H9 (cell line): Measurements from ENCODE around the gene NOS1AP. TPM values are rescaled to one million over a fixed set of nuclear protein-coding genes. Genes with fewer than 3 reads are reported as not detected.
A peak's percentile ranks its signal among the peaks of the same experiment; 100 is the strongest.

Experiments
- DNase-seq: peaks from one replicate; pipeline ENCODE4 v3.0.0-alpha.2; 2017
- H2AFZ ChIP-seq: one replicate; pipeline ENCODE4 v1.6.1; 2013; ENCODE audit warnings: mild to moderate bottlenecking, low read length, control low read depth, moderate library complexity
- H2AK5ac ChIP-seq: 2 replicates; pipeline ENCODE4 v1.6.1; 2013; ENCODE audit warnings: low read length, control low read depth, mixed read lengths; ENCODE audit not compliant: insufficient read length
- H2BK120ac ChIP-seq: one replicate; pipeline ENCODE4 v1.6.1; 2013; ENCODE audit warnings: low read depth, mild to moderate bottlenecking, low read length, control low read depth, inconsistent platforms; ENCODE audit not compliant: poor library complexity, severe bottlenecking
- H2BK12ac ChIP-seq: 2 replicates; pipeline ENCODE4 v1.6.1; 2013; ENCODE audit warnings: low read length, control low read depth, mixed read lengths, low read depth; ENCODE audit not compliant: insufficient read length
- H2BK15ac ChIP-seq: 2 replicates; pipeline ENCODE4 v1.6.1; 2013; ENCODE audit warnings: low read depth, low read length, control low read depth
- H2BK20ac ChIP-seq: one replicate; pipeline ENCODE4 v1.6.1; 2013; ENCODE audit warnings: low read depth, mild to moderate bottlenecking, low read length, control low read depth, inconsistent platforms; ENCODE audit not compliant: poor library complexity, severe bottlenecking
- H2BK5ac ChIP-seq: 2 replicates; pipeline ENCODE4 v1.6.1; 2013; ENCODE audit warnings: low read length, control low read depth, mixed read lengths; ENCODE audit not compliant: insufficient read length
- H3K14ac ChIP-seq: 2 replicates; pipeline ENCODE4 v1.6.1; 2013; ENCODE audit warnings: low read length, control low read depth; ENCODE audit not compliant: insufficient read depth
- H3K18ac ChIP-seq: 2 replicates; pipeline ENCODE4 v1.6.1; 2013; ENCODE audit warnings: low read depth, mild to moderate bottlenecking, mixed read lengths, low read length, control low read depth; ENCODE audit not compliant: insufficient read length
- H3K23ac ChIP-seq: 2 replicates; pipeline ENCODE4 v1.6.1; 2013; ENCODE audit warnings: low read length, control low read depth, mixed read lengths, low read depth; ENCODE audit not compliant: insufficient read length
- H3K23me2 ChIP-seq: 2 replicates; pipeline ENCODE4 v1.6.1; 2013; ENCODE audit warnings: low read depth, mild to moderate bottlenecking, mixed read lengths, low read length, control low read depth; ENCODE audit not compliant: insufficient read length, poor library complexity, severe bottlenecking
- H3K27ac ChIP-seq: 2 replicates; pipeline ENCODE4 v1.5.1; 2013; ENCODE audit warnings: low read length, control low read depth, mixed read lengths, low read depth; ENCODE audit not compliant: insufficient read length
- H3K27me3 ChIP-seq: 2 replicates; pipeline ENCODE4 v1.6.1; 2013; ENCODE audit warnings: low read length, control low read depth, inconsistent platforms; ENCODE audit not compliant: insufficient read depth
- H3K4ac ChIP-seq: 2 replicates; pipeline ENCODE4 v1.6.1; 2013; ENCODE audit warnings: low read depth, mild to moderate bottlenecking, control low read depth, inconsistent platforms, low read length, moderate library complexity
- H3K4me1 ChIP-seq: 2 replicates; pipeline ENCODE4 v1.6.1; 2013; ENCODE audit warnings: low read length, control low read depth, inconsistent platforms; ENCODE audit not compliant: insufficient read depth
- H3K4me2 ChIP-seq: 2 replicates; pipeline ENCODE4 v1.6.1; 2013; ENCODE audit warnings: low read length, control low read depth, mixed read lengths; ENCODE audit not compliant: insufficient read length, insufficient read depth
- H3K56ac ChIP-seq: 2 replicates; pipeline ENCODE4 v1.6.1; 2013; ENCODE audit warnings: low read depth, mild to moderate bottlenecking, mixed read lengths, low read length, control low read depth; ENCODE audit not compliant: insufficient read length
- H3K79me1 ChIP-seq: 2 replicates; pipeline ENCODE4 v1.6.1; 2013; ENCODE audit warnings: low read depth, mild to moderate bottlenecking, moderate library complexity, low read length, control low read depth, inconsistent platforms; ENCODE audit not compliant: insufficient read depth, poor library complexity, severe bottlenecking
- H3K79me2 ChIP-seq: 2 replicates; pipeline ENCODE4 v1.6.1; 2013; ENCODE audit warnings: low read length, control low read depth, inconsistent platforms; ENCODE audit not compliant: insufficient read depth
- H3K9ac ChIP-seq: 2 replicates; pipeline ENCODE4 v1.6.1; 2013; ENCODE audit warnings: low read length, control low read depth, mixed read lengths; ENCODE audit not compliant: insufficient read length; ENCODE audit errors: extremely low read depth
- H3K9me3 ChIP-seq: one replicate; pipeline ENCODE4 v1.6.1; 2013; ENCODE audit warnings: low read depth, low read length, inconsistent platforms; ENCODE audit not compliant: control insufficient read depth
- H3T11ph ChIP-seq: one replicate; pipeline ENCODE4 v1.6.1; 2013; ENCODE audit warnings: mild to moderate bottlenecking, low read length, control low read depth, inconsistent platforms
- H4K20me1 ChIP-seq: one replicate; pipeline ENCODE4 v1.6.1; 2013; ENCODE audit not compliant: control insufficient read depth, insufficient read length, insufficient read depth
- H4K5ac ChIP-seq: 2 replicates; pipeline ENCODE4 v1.6.1; 2013; ENCODE audit warnings: low read depth, mild to moderate bottlenecking, mixed read lengths, low read length, control low read depth; ENCODE audit not compliant: insufficient read length
- H4K8ac ChIP-seq: replicated peaks from 2 replicates; pipeline ENCODE4 v1.6.1; 2013; ENCODE audit warnings: low read length, control low read depth, mixed read lengths, low read depth; ENCODE audit not compliant: insufficient read length
- H4K91ac ChIP-seq: 2 replicates; pipeline ENCODE4 v1.6.1; 2013; ENCODE audit warnings: low read depth, mild to moderate bottlenecking, moderate library complexity, mixed read lengths, low read length, control low read depth; ENCODE audit not compliant: insufficient read length
- H3K27ac Mint-ChIP-seq, 3 experiments: 2 replicates in 2 of 3; 3 replicates in 1 of 3; pipeline ENCODE4 v1.8.0; 2020 to 2021; ENCODE audit warnings: mixed read lengths in 3 of 3, mild to moderate bottlenecking in 1 of 3, moderate library complexity in 1 of 3
- H3K27me3 Mint-ChIP-seq: 2 replicates; pipeline ENCODE4 v1.8.0; 2021; ENCODE audit warnings: low read depth, mild to moderate bottlenecking, moderate library complexity, mixed read lengths
- H3K36me3 Mint-ChIP-seq, 3 experiments: 2 replicates in 2 of 3; 3 replicates in 1 of 3; pipeline ENCODE4 v1.8.0; 2020 to 2021; ENCODE audit warnings: low read depth in 3 of 3, mixed read lengths in 3 of 3; ENCODE audit not compliant: insufficient read depth in 1 of 3
- H3K4me1 Mint-ChIP-seq, 2 experiments: 2 replicates each; pipeline ENCODE4 v1.8.0; 2020; ENCODE audit warnings: mixed read lengths in 2 of 2
- H3K4me3 Mint-ChIP-seq, 2 experiments: 2 replicates in 1 of 2; 3 replicates in 1 of 2; pipeline ENCODE4 v1.8.0; 2020 to 2021; ENCODE audit warnings: mild to moderate bottlenecking in 2 of 2, mixed read lengths in 2 of 2, moderate library complexity in 1 of 2
- H3K9me3 Mint-ChIP-seq, 2 experiments: 2 replicates in 1 of 2; 3 replicates in 1 of 2; pipeline ENCODE4 v1.8.0; 2020; ENCODE audit warnings: mild to moderate bottlenecking in 2 of 2, mixed read lengths in 2 of 2, moderate library complexity in 1 of 2
- CTCF ChIP-seq: fragments of 200-600 bp; sonication (generic); conservative IDR thresholded peaks from 3 replicates; pipeline ENCODE4 v1.8.0; 2021; ENCODE audit warnings: antibody characterized with exemption, mild to moderate bottlenecking
- WGBS: extraction: QIAGEN DNeasy Blood & Tissue Kit; methylation state at CpG from one replicate; pipeline ENCODE4 v1.1.7; 2013; ENCODE audit warnings: missing lambda C conversion rate, low lambda C conversion rate, mixed read lengths; ENCODE audit not compliant: insufficient read length; ENCODE audit errors: extremely low coverage; 5-methylcytosine and 5-hydroxymethylcytosine counted together
- total RNA-seq: library from RNA; stranded (reverse); gene quantifications from 2 replicates; pipeline ENCODE4 v1.2.1, GENCODE V29; 2021

Gene NOS1AP
- total RNA-seq, 1 experiment from 2014 or later, result 8.4 TPM

GRCh38 chr1:162204129-162204822 is 134.8 kb downstream of the NOS1AP start:
- Histone ChIP-seq H3K4me2 (no peak overlapping the region), H3K14ac (no peak overlapping the region), H2AK5ac (no peak overlapping the region), H3K18ac (no peak overlapping the region), H3K9me3 (no peaks in the 10 kb centered on the region), H2AFZ (no peak overlapping the region), H2BK15ac (no peak overlapping the region), H2BK120ac (no peak overlapping the region), H4K20me1 (no peaks in the 10 kb centered on the region), H3K23me2 (no peaks in the 10 kb centered on the region), H2BK5ac (no peak overlapping the region), H4K5ac (no peak overlapping the region), H3K79me2 (peaks cover 11% of the 10 kb centered on the region; the same call in 1 of the 2 replicates), H3T11ph (no peak overlapping the region), H4K8ac (no peak overlapping the region), H2BK20ac (no peak overlapping the region), H2BK12ac (no peak overlapping the region), H3K27ac (no peak overlapping the region), H3K56ac (no peak overlapping the region), H4K91ac (no peak overlapping the region), H3K4me1 (peaks cover 8% of the 10 kb centered on the region), H3K79me1 (no peaks in the 10 kb centered on the region), H3K27me3 (no peaks in the 10 kb centered on the region), H3K4ac (no peak overlapping the region), H3K9ac (no peak overlapping the region), H3K23ac (no peak overlapping the region)
- no peak for DNase-seq
- Mint-ChIP-seq H3K4me1 (peaks cover 34 to 43% of the 10 kb centered on the region in 2 experiments), H3K9me3 (peaks cover 0 to 3% of the 10 kb centered on the region in 2 experiments; a peak in 2 of 5 replicates), H3K27ac (peak overlapping the region in 1 of 3 experiments; percentile 6; a peak in 1 of 7 replicates), H3K4me3 (no peak overlapping the region), H3K36me3 (peaks cover 0 to 3% (median 2%) of the 10 kb centered on the region in 3 experiments; a peak in 1 of 7 replicates), H3K27me3 (no peaks in the 10 kb centered on the region)
- TF ChIP-seq CTCF, result no peak
- no CpG with 5 or more reads among the region's 7 CpGs for WGBS
